ENCODE data around the gene ULK1. TPM values are rescaled to one million over a fixed set of nuclear protein-coding genes. Genes with fewer than 3 reads are reported as not detected.

Gene ULK1
- total RNA-seq, 1 experiment from 2014 or later: 67.8 TPM

DNA sequence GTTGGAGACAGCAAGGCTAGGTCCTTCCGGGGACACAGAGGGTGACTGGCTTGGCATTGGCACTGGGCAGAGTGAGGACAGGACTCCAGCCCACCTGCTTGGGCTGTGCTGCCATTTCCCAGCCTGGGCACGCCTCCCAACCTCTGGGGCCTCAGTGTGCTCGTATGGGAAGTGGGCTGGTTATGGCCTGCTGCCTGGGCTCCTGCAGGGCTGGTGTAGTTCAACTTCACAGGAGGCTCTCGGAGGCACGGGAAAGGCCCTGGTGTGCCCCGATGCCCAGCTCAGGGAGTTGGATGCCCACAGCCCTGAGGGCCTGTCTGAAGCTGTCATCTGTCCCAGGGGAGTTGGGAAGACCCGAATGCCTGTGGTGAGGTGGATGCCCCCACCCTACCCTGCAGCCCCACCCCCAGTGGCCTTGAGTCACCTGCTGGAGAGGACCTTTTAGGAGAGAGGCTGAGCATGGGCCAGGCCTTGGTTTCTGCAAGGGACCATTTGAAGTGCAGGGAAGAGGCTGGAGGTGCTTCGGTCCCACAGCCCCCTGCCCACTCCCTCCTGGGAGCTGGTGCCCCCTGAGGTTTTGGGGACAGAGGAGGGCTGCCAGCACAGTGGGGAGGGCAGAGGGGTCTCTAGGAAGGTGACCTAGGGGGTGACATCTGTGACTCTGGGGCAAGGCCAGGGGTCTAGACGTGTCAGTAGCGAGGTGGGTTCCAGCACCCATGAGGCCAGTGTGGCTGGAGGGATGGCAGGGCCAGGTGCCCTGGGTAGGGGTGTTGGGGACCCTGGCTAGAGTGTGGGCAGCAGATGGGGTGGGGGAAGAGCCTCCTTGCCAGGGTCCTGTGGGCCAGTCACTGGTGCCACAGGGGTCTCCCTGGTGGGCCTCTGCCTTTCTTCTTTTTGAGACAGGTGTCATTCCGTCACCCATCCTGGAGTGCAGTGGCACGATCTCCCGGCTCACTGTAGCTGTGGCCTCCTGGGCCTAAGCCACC, 9.1 kb downstream of the ULK1 start:
- H3K4me3 Mint-ChIP-seq: no peak overlapping the region
- ATAC-seq: no peak
- H3K4me1 Mint-ChIP-seq: 0 out of 2 replicates have a peak, but pooled peaks cover 3% of the 10 kb centered on the region
- TF ChIP-seq JUN (CRISPR knock-in tag; IDR thresholded peaks at IDR 0.05) (no peak), FOXJ3 (CRISPR knock-in tag; IDR thresholded peaks at IDR 0.05; ENCODE audit: borderline replicate concordance) (no peak), FOXP4 (CRISPR knock-in tag; IDR thresholded peaks at IDR 0.05) (no peak), ZNF416 (CRISPR knock-in tag; IDR thresholded peaks at IDR 0.05) (no peak), GABPB1 (CRISPR knock-in tag; IDR thresholded peaks at IDR 0.05) (no peak), ATF1 (CRISPR knock-in tag; IDR thresholded peaks at IDR 0.05) (no peak)
- H3K27me3 Mint-ChIP-seq (ENCODE audit: low read depth): no peaks in the 10 kb centered on the region
- CTCF ChIA-PET: no interaction called here
- H3K36me3 Mint-ChIP-seq: no peaks in the 10 kb centered on the region
- H3K9me3 Mint-ChIP-seq: no peaks in the 10 kb centered on the region
- peak overlapping the region; percentile 36; the same call in 1 of the 2 replicates for H3K27ac Mint-ChIP-seq
- POLR2A ChIA-PET: no interaction called here
- no peak for DNase-seq (ENCODE audit: low spot score)

GRCh38 chr12:131904346-131904745, 9.9 kb downstream of the ULK1 start:
- DNase-seq (ENCODE audit: low spot score) (no peak), ATAC-seq (no peak)
- POLR2A ChIA-PET: no interaction called here
- H3K4me1 Mint-ChIP-seq: 0 out of 2 replicates have a peak, but pooled peaks cover 3% of the 10 kb centered on the region
- H3K27me3 Mint-ChIP-seq (ENCODE audit: low read depth): no peaks in the 10 kb centered on the region
- H3K36me3 Mint-ChIP-seq: no peaks in the 10 kb centered on the region
- CTCF ChIA-PET: no interaction called here
- H3K4me3 Mint-ChIP-seq: no peak overlapping the region
- no peak for TF ChIP-seq ZNF671 (CRISPR knock-in tag; IDR thresholded peaks at IDR 0.05)
- no peak for TF ChIP-seq ZNF396 (CRISPR knock-in tag; IDR thresholded peaks at IDR 0.05; ENCODE audit: borderline replicate concordance)
- TF ChIP-seq NR2C2 (CRISPR knock-in tag; IDR thresholded peaks at IDR 0.05): no peak
- TF ChIP-seq, protein P1, sequence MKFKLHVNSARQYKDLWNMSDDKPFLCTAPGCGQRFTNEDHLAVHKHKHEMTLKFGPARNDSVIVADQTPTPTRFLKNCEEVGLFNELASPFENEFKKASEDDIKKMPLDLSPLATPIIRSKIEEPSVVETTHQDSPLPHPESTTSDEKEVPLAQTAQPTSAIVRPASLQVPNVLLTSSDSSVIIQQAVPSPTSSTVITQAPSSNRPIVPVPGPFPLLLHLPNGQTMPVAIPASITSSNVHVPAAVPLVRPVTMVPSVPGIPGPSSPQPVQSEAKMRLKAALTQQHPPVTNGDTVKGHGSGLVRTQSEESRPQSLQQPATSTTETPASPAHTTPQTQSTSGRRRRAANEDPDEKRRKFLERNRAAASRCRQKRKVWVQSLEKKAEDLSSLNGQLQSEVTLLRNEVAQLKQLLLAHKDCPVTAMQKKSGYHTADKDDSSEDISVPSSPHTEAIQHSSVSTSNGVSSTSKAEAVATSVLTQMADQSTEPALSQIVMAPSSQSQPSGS (CRISPR knock-in tag; IDR thresholded peaks at IDR 0.05; ENCODE audit: borderline replicate concordance, low read depth): no peak
- no peaks in the 10 kb centered on the region for H3K9me3 Mint-ChIP-seq
- no peak overlapping the region; the same call in 1 of the 2 replicates for H3K27ac Mint-ChIP-seq

- 0 out of 2 replicates have a peak overlapping the region, but pooled peaks have one; percentile 36 for H3K27ac Mint-ChIP-seq
Measured at GRCh38 chr12:131905081-131905629, 10.7 kb downstream of the ULK1 start.

More at GRCh38 chr12:131905081-131905629, 10.7 kb downstream of the ULK1 start:
- Mint-ChIP-seq H3K9me3 (no peaks in the 10 kb centered on the region), H3K27me3 (ENCODE audit: low read depth) (no peaks in the 10 kb centered on the region), H3K4me1 (0 out of 2 replicates have a peak, but pooled peaks cover 3% of the 10 kb centered on the region), H3K4me3 (no peak overlapping the region), H3K36me3 (no peaks in the 10 kb centered on the region)
- ATAC-seq: no peak
- DNase-seq (ENCODE audit: low spot score): no peak
- CTCF ChIA-PET: interaction anchor here (0.9 kb wide), 1 partner anchor 11 kb away, joined by 4 read pairs; no protein-coding TSS in a partner anchor
- TF ChIP-seq GTF2I (CRISPR knock-in tag; conservative IDR thresholded peaks at IDR 0.05): no peak
- TF ChIP-seq, protein P2, sequence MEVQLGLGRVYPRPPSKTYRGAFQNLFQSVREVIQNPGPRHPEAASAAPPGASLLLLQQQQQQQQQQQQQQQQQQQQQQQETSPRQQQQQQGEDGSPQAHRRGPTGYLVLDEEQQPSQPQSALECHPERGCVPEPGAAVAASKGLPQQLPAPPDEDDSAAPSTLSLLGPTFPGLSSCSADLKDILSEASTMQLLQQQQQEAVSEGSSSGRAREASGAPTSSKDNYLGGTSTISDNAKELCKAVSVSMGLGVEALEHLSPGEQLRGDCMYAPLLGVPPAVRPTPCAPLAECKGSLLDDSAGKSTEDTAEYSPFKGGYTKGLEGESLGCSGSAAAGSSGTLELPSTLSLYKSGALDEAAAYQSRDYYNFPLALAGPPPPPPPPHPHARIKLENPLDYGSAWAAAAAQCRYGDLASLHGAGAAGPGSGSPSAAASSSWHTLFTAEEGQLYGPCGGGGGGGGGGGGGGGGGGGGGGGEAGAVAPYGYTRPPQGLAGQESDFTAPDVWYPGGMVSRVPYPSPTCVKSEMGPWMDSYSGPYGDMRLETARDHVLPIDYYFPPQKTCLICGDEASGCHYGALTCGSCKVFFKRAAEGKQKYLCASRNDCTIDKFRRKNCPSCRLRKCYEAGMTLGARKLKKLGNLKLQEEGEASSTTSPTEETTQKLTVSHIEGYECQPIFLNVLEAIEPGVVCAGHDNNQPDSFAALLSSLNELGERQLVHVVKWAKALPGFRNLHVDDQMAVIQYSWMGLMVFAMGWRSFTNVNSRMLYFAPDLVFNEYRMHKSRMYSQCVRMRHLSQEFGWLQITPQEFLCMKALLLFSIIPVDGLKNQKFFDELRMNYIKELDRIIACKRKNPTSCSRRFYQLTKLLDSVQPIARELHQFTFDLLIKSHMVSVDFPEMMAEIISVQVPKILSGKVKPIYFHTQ (CRISPR knock-in tag; IDR thresholded peaks at IDR 0.05): no peak
- TF ChIP-seq HMGA2 (CRISPR knock-in tag; IDR thresholded peaks at IDR 0.05): no peak
- no peak for TF ChIP-seq RELA (CRISPR knock-in tag; IDR thresholded peaks at IDR 0.05; ENCODE audit: borderline replicate concordance)
- TF ChIP-seq ATF3 (CRISPR knock-in tag; conservative IDR thresholded peaks at IDR 0.05): no peak
- no peak for TF ChIP-seq FOXP1 (CRISPR knock-in tag; IDR thresholded peaks at IDR 0.05; ENCODE audit: borderline replicate concordance)
- no peak for TF ChIP-seq E2F4 (CRISPR knock-in tag; IDR thresholded peaks at IDR 0.05; ENCODE audit: borderline replicate concordance, low read depth)
- no peak for TF ChIP-seq TP53 (CRISPR knock-in tag; IDR thresholded peaks at IDR 0.05)
- no peak for TF ChIP-seq TEAD4 (CRISPR knock-in tag; IDR thresholded peaks at IDR 0.05)
- POLR2A ChIA-PET: no interaction called here
